IMR-90 (cell line): Measurements from ENCODE around the gene TAB2. TPM values are rescaled to one million over a fixed set of nuclear protein-coding genes. Genes with fewer than 3 reads are reported as not detected.

Source experiments
- ATAC-seq: fragments of 200-7000 bp; cut with Tn5 transposase; 2 replicates; pipeline ENCODE4 v1.9.1; 2020; ENCODE audit warnings: low read depth, mild to moderate bottlenecking, moderate library complexity
- BruUV-seq: library from RNA; stranded (reverse); fragments of 400-500 nt; replicated peaks from 2 replicates; lab custom pipeline; 2021; lab: Mats Ljungman, UMichigan
- CTCF ChIA-PET: fragments of 300-600 bp; formaldehyde crosslinking; extraction: SDS; loops from one replicate; lab custom pipeline; 2021; ENCODE audit warnings: antibody characterized with exemption; lab: Yijun Ruan, JAX
- POLR2A ChIA-PET: fragments of 300-600 bp; sonication (Branson Sonifier 250); formaldehyde crosslinking; loops from one replicate; lab custom pipeline; 2022; ENCODE audit warnings: antibody characterized with exemption; ENCODE audit not compliant: unreplicated experiment; lab: Charles Lee
- DNase-seq: peaks from one replicate; pipeline ENCODE4 v3.0.0; 2013
- H2AFZ ChIP-seq: replicated peaks from 2 replicates; pipeline ENCODE3; 2013; ENCODE audit warnings: low read length, mild to moderate bottlenecking; ENCODE audit not compliant: poor library complexity
- H2AK5ac ChIP-seq: 2 replicates; pipeline ENCODE4 v1.6.1; 2013; ENCODE audit warnings: low read depth, low read length, inconsistent platforms
- H2AK9ac ChIP-seq: replicated peaks from 2 replicates; pipeline ENCODE3; 2013; ENCODE audit warnings: mild to moderate bottlenecking, low read depth, low read length, moderate library complexity; ENCODE audit not compliant: poor library complexity
- H2BK120ac ChIP-seq: 2 replicates; pipeline ENCODE4 v1.6.1; 2013; ENCODE audit warnings: low read depth, low read length, inconsistent platforms
- H2BK15ac ChIP-seq: 3 replicates; pipeline ENCODE4 v1.6.1; 2013; ENCODE audit warnings: low read depth, low read length, inconsistent platforms
- H2BK20ac ChIP-seq: 2 replicates; pipeline ENCODE4 v1.6.1; 2013; ENCODE audit warnings: low read depth, mild to moderate bottlenecking, inconsistent platforms, low read length, moderate library complexity
- H2BK5ac ChIP-seq: 2 replicates; pipeline ENCODE4 v1.6.1; 2013; ENCODE audit warnings: mild to moderate bottlenecking, low read depth, low read length, inconsistent platforms; ENCODE audit not compliant: poor library complexity, severe bottlenecking
- H3K14ac ChIP-seq: replicated peaks from 2 replicates; pipeline ENCODE4 v1.6.1; 2013; ENCODE audit warnings: low read depth, low read length, inconsistent platforms
- H3K18ac ChIP-seq: 2 replicates; pipeline ENCODE4 v1.6.1; 2013; ENCODE audit warnings: low read depth, low read length, control low read depth
- H3K23ac ChIP-seq: 2 replicates; pipeline ENCODE4 v1.6.1; 2013; ENCODE audit warnings: low read depth, low read length, inconsistent platforms
- H3K27ac ChIP-seq: 2 replicates; pipeline ENCODE4 v1.5.1; 2013; ENCODE audit warnings: mild to moderate bottlenecking, control low read depth, low read length; ENCODE audit not compliant: insufficient read depth
- H3K27me3 ChIP-seq: 2 replicates; pipeline ENCODE4 v1.6.1; 2013; ENCODE audit warnings: low read length; ENCODE audit not compliant: control insufficient read depth, insufficient read depth
- H3K36me3 ChIP-seq: 2 replicates; pipeline ENCODE4 v1.6.1; 2013; ENCODE audit warnings: low read length, mixed read lengths; ENCODE audit not compliant: control insufficient read depth, insufficient read depth
- H3K4ac ChIP-seq: 2 replicates; pipeline ENCODE4 v1.6.1; 2013; ENCODE audit warnings: low read depth, low read length, inconsistent platforms
- H3K4me1 ChIP-seq: 2 replicates; pipeline ENCODE4 v1.6.1; 2013; ENCODE audit warnings: low read length, mixed read lengths; ENCODE audit not compliant: control insufficient read depth, insufficient read depth
- H3K4me2 ChIP-seq: 2 replicates; pipeline ENCODE4 v1.6.1; 2013; ENCODE audit warnings: low read depth, mild to moderate bottlenecking, control low read depth, low read length, moderate library complexity
- H3K4me3 ChIP-seq: 2 replicates; pipeline ENCODE4 v1.5.1; 2013; ENCODE audit warnings: low read depth, mild to moderate bottlenecking, control low read depth, low read length, moderate library complexity; ENCODE audit not compliant: insufficient read depth
- H3K56ac ChIP-seq: 2 replicates; pipeline ENCODE4 v1.6.1; 2013; ENCODE audit warnings: low read length, inconsistent platforms; ENCODE audit not compliant: insufficient read depth; ENCODE audit errors: extremely low read depth
- H3K79me1 ChIP-seq, 2 experiments: 2 replicates each; pipeline ENCODE4 v1.6.1; 2013; ENCODE audit warnings: low read length in 2 of 2, inconsistent platforms in 1 of 2, low read depth in 1 of 2
- H3K9ac ChIP-seq: 2 replicates; pipeline ENCODE4 v1.6.1; 2013; ENCODE audit warnings: low read depth, low read length, control low read depth
- H3K9me1 ChIP-seq: 2 replicates; pipeline ENCODE4 v1.6.1; 2013; ENCODE audit warnings: low read length, inconsistent platforms; ENCODE audit not compliant: insufficient read depth
- H3K9me3 ChIP-seq: 2 replicates; pipeline ENCODE4 v1.6.1; 2013; ENCODE audit warnings: low read length; ENCODE audit not compliant: control insufficient read depth, insufficient read depth
- H4K20me1 ChIP-seq: 2 replicates; pipeline ENCODE4 v1.6.1; 2013; ENCODE audit warnings: low read length, inconsistent platforms; ENCODE audit not compliant: insufficient read depth
- H4K5ac ChIP-seq: 2 replicates; pipeline ENCODE4 v1.6.1; 2013; ENCODE audit warnings: mild to moderate bottlenecking, low read depth, low read length, control low read depth
- H4K8ac ChIP-seq, 2 experiments: 2 replicates each; pipeline ENCODE4 v1.6.1; 2013; ENCODE audit warnings: low read depth in 2 of 2, low read length in 2 of 2, control low read depth in 1 of 2, inconsistent platforms in 1 of 2
- H4K91ac ChIP-seq: 2 replicates; pipeline ENCODE4 v1.6.1; 2013; ENCODE audit warnings: low read depth, low read length, inconsistent platforms; ENCODE audit not compliant: insufficient read depth
- FOS ChIP-seq: fragments of 150-350 bp; IDR thresholded peaks from 2 replicates; pipeline ENCODE4 v1.6.1; 2016; ENCODE audit warnings: low read depth, low read length
- MAFK ChIP-seq: IDR thresholded peaks from 2 replicates; pipeline ENCODE4 v1.6.1; 2012; ENCODE audit warnings: low read depth, low read length, improper control_type of control experiment
- MAZ ChIP-seq: IDR thresholded peaks from 2 replicates; pipeline ENCODE4 v1.6.1; 2012; ENCODE audit warnings: low read depth, mild to moderate bottlenecking, low read length, improper control_type of control experiment, moderate library complexity, borderline replicate concordance
- NFE2L2 ChIP-seq: fragments of 150-350 bp; IDR thresholded peaks from 2 replicates; pipeline ENCODE4 v1.6.1; 2016; ENCODE audit warnings: low read depth, mild to moderate bottlenecking, low read length
- RFX5 ChIP-seq: IDR thresholded peaks from 2 replicates; pipeline ENCODE4 v1.8.0; 2012; ENCODE audit warnings: low read depth, mild to moderate bottlenecking, low read length, moderate library complexity
- WGBS, 2 experiments: methylation state at CpG; one replicate each; pipeline versions ENCODE4 v1.1.5 to v1.1.7; 2013; ENCODE audit warnings: missing lambda C conversion rate in 2 of 2; ENCODE audit not compliant: insufficient read length in 1 of 2; ENCODE audit errors: extremely low coverage in 2 of 2; 5-methylcytosine and 5-hydroxymethylcytosine counted together
- dilution Hi-C: fragments of 300-500 bp; cut with HindIII; formaldehyde crosslinking; loops from one replicate; pipeline ENCODE4 v1.14.3; 2018; ENCODE audit warnings: low sequenced_read_pairs; ENCODE audit not compliant: unreplicated experiment
- in situ Hi-C: fragments of 300-500 bp; cut with MboI; formaldehyde crosslinking; loops from 3 replicates; pipeline ENCODE4 v1.14.3; 2019; ENCODE audit warnings: low sequenced_read_pairs, inconsistent platforms, mixed read lengths
- intact Hi-C: fragments of 100-400 bp; cut with micrococcal nuclease; formaldehyde crosslinking; loops from 2 replicates; pipeline ENCODE4 v1.10.0; 2022
- polyA plus RNA-seq, 3 experiments: library from polyadenylated mRNA; depleted of rRNA; stranded (reverse); fragments of >200 nt; gene quantifications; 2 replicates each; pipeline ENCODE4 v1.2.3, GENCODE V29; 2012; ENCODE audit warnings: low replicate concordance in 1 of 3
- total RNA-seq: library from RNA; depleted of rRNA; stranded (reverse); fragments of >200 nt; gene quantifications from 2 replicates; pipeline ENCODE4 v1.2.3, GENCODE V29; 2012

The TAB2 gene
- total and polyA plus RNA-seq, 2 of the 4 experiments (the other 2 are of a cell fraction) = 20.8 to 25.3 TPM

- H2AK5ac ChIP-seq = no peak overlapping the region
- H3K4me1 ChIP-seq = peaks cover 7% of the 10 kb centered on the region; the same call in 1 of the 2 replicates
- 76% methylated on average over 2 of the region's 9 CpGs; no CpG with 5 or more reads in 1 of the 2 experiments for WGBS, 2 experiments
- no peaks in the 10 kb centered on the region for H3K36me3 ChIP-seq
- H3K14ac ChIP-seq = no peak overlapping the region
- H3K56ac ChIP-seq = no peak overlapping the region
- no peaks in the 10 kb centered on the region for H4K20me1 ChIP-seq
- no peak overlapping the region for H3K23ac ChIP-seq
- H4K91ac ChIP-seq = no peak overlapping the region
- H3K79me1 ChIP-seq = no peaks in the 10 kb centered on the region
- no peak overlapping the region for H3K18ac ChIP-seq
- H4K8ac ChIP-seq = no peak overlapping the region
- H3K27me3 ChIP-seq = peaks cover 2% of the 10 kb centered on the region
- no peak overlapping the region for H3K4me3 ChIP-seq
- no peak overlapping the region for H2BK15ac ChIP-seq
- no peaks in the 10 kb centered on the region for H3K9me3 ChIP-seq
- no peak overlapping the region for H3K9ac ChIP-seq
- TF ChIP-seq RFX5 (no peak), MAFK (no peak), NFE2L2 (no peak), FOS (no peak), MAZ (no peak)
- ChIA-PET CTCF (interaction anchor here (1.0 to 2.1 kb wide), 2 partner anchors 10 to 75 kb away, joined by 4 to 6 read pairs; no protein-coding TSS in a partner anchor), POLR2A (no interaction called here)
- H3K27ac ChIP-seq = no peak overlapping the region
- no peak overlapping the region for H4K5ac ChIP-seq
- DNase-seq = no peak
- H2BK120ac ChIP-seq = no peak overlapping the region
- H2BK20ac ChIP-seq = no peak overlapping the region
- ATAC-seq = no peak
- no peak overlapping the region for H2AK9ac ChIP-seq
- in situ Hi-C loops = no loop called here
- BruUV-seq = no TSS peak
- H3K9me1 ChIP-seq = 0 out of 2 replicates have a peak, but pooled peaks cover 4% of the 10 kb centered on the region
- dilution Hi-C loops = no loop called here
- no peak overlapping the region for H2BK5ac ChIP-seq
- H2AFZ ChIP-seq = peak overlapping the region; percentile 66
- H3K4me2 ChIP-seq = no peak overlapping the region
- intact Hi-C loops = no loop called here
- no peak overlapping the region for H3K4ac ChIP-seq
Measured at GRCh38 chr6:149441740-149442139, 124.2 kb downstream of the TAB2 start.
